ENCODE results near the gene HPSE2. TPM values are rescaled to one million over a fixed set of nuclear protein-coding genes. Genes with fewer than 3 reads are reported as not detected.

The HPSE2 gene
- total RNA-seq, 1 donor from 2014 or later, result not detected

GRCh38 chr10:98463016-98463415, 772.6 kb downstream of the HPSE2 start:
- DNase-seq (ENCODE audit: low read depth), result no peak
- TF ChIP-seq CTCF (IDR thresholded peaks at IDR 0.05; ENCODE audit: insufficient read depth, low read length, severe bottlenecking), result no peak
- no peak for FAIRE-seq
- no peaks in the 10 kb centered on the region for H3K36me3 ChIP-seq (ENCODE audit: control insufficient read depth, insufficient read depth, low read length)
- H3K27me3 ChIP-seq (ENCODE audit: control insufficient read depth, insufficient read depth, low read length), result peaks cover under 1% of the 10 kb centered on the region
- no peak overlapping the region for H3K4me3 ChIP-seq (ENCODE audit: low read depth, low read length)

GRCh38 chr10:98461500-98461842, 774.2 kb downstream of the HPSE2 start:
- no peak for TF ChIP-seq CTCF (IDR thresholded peaks at IDR 0.05; ENCODE audit: insufficient read depth, low read length, severe bottlenecking)
- Histone ChIP-seq H3K27me3 (ENCODE audit: control insufficient read depth, insufficient read depth, low read length) (no peaks in the 10 kb centered on the region), H3K36me3 (ENCODE audit: control insufficient read depth, insufficient read depth, low read length) (no peaks in the 10 kb centered on the region), H3K4me3 (ENCODE audit: low read depth, low read length) (no peak overlapping the region)
- FAIRE-seq (no peak), DNase-seq (ENCODE audit: low read depth) (no peak)

DNA sequence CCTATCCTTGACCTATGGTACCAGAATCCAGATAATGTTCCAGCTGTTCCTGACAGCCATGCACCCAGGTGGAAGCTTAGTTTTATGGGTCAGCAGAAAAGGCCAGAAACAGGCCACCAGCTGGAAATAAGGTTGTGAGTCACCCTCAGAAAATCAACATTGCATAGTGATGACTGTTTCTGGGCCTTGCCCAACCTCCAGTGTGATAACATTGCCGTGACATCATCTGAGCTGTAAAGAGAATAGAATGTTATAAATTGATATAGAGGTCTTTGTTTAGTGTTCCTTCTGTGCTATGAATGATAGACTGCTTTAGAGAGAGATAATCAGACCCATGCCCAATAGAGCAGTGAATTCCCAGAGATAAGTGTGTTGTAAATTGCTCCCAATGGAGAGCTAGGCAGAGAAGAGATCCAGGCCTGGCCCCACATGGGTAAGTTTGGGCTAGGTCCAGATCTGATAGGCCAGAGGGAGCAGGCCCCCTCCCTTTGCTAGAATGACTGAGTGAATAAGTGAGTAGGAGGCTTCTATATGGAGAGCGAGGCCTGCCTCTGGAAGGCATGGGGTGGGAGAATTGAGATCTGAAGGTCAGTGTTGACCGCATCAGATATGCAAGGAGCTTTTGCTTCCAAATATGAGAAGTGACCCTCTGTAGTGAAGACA, 774.7 kb downstream of the HPSE2 start:
- Histone ChIP-seq H3K27me3 (ENCODE audit: control insufficient read depth, insufficient read depth, low read length) (no peaks in the 10 kb centered on the region), H3K36me3 (ENCODE audit: control insufficient read depth, insufficient read depth, low read length) (no peaks in the 10 kb centered on the region), H3K4me3 (ENCODE audit: low read depth, low read length) (no peak overlapping the region)
- no peak for TF ChIP-seq CTCF (IDR thresholded peaks at IDR 0.05; ENCODE audit: insufficient read depth, low read length, severe bottlenecking)
- DNase-seq (ENCODE audit: low read depth), result peak; percentile 94
- FAIRE-seq, result peak; percentile 28

- Histone ChIP-seq H3K36me3 (ENCODE audit: control insufficient read depth, insufficient read depth, low read length) (no peaks in the 10 kb centered on the region), H3K4me3 (ENCODE audit: low read depth, low read length) (no peak overlapping the region), H3K27me3 (ENCODE audit: control insufficient read depth, insufficient read depth, low read length) (no peaks in the 10 kb centered on the region)
- DNase-seq (ENCODE audit: low read depth) (no peak), FAIRE-seq (no peak)
- no peak for TF ChIP-seq CTCF (IDR thresholded peaks at IDR 0.05; ENCODE audit: insufficient read depth, low read length, severe bottlenecking)
Observed at GRCh38 chr10:98458809-98459784, 776.6 kb downstream of the HPSE2 start.

DNA sequence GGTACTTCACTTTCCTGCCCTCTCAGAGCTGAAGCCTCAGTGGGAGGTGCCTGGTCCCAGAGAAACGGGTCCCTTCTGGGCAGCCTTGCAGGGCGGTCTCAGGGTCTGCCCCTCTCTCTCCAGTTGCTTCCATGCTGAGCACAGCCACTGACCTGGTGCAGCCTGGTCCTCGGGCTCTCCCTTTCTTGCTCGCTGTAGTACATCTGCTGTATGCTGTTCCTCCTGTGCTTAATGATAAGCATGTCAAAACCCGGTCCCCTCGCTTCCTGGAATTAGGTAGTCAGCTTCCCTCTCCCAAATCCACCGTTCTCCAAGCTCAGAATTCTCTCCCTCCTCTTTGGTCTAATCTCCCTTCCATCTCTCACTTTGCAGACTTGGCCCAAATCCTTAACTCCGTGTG, 777.9 kb downstream of the HPSE2 start:
- no peaks in the 10 kb centered on the region for H3K27me3 ChIP-seq (ENCODE audit: control insufficient read depth, insufficient read depth, low read length)
- DNase-seq (ENCODE audit: low read depth) (no peak), FAIRE-seq (peak; percentile 52)
- no peaks in the 10 kb centered on the region for H3K36me3 ChIP-seq (ENCODE audit: control insufficient read depth, insufficient read depth, low read length)
- TF ChIP-seq CTCF (IDR thresholded peaks at IDR 0.05; ENCODE audit: insufficient read depth, low read length, severe bottlenecking), result no peak
- no peak overlapping the region for H3K4me3 ChIP-seq (ENCODE audit: low read depth, low read length)

Measured in bronchial epithelial cell (primary cell).